DOHH2 (cell line): ENCODE data around the gene LCN15.

Experiments
- H3F3A ChIP-seq: fragments of 200-600 bp; sonication (generic), shearing (Covaris generic); 2 replicates; pipeline ENCODE4 v1.6.0; 2016; ENCODE audit warnings: antibody characterized with exemption, mild to moderate bottlenecking; ENCODE audit not compliant: control insufficient read depth, insufficient read depth
- H3K27ac ChIP-seq: fragments of 200-600 bp; sonication (generic); 2 replicates; pipeline ENCODE4 v1.5.1; 2014; ENCODE audit warnings: low read depth, mild to moderate bottlenecking, low read length, moderate library complexity
- H3K27me3 ChIP-seq: fragments of 200-600 bp; sonication (generic); 2 replicates; pipeline ENCODE4 v1.6.1; 2014; ENCODE audit warnings: mild to moderate bottlenecking, low read length, mixed read lengths; ENCODE audit not compliant: control insufficient read depth
- H3K36me3 ChIP-seq: fragments of 200-600 bp; sonication (generic); 2 replicates; pipeline ENCODE4 v1.6.1; 2014; ENCODE audit warnings: mild to moderate bottlenecking, low read length, moderate library complexity, mixed read lengths; ENCODE audit not compliant: control insufficient read depth
- H3K4me1 ChIP-seq: fragments of 200-600 bp; sonication (generic); 2 replicates; pipeline ENCODE4 v1.6.1; 2014; ENCODE audit warnings: mild to moderate bottlenecking, low read length, mixed read lengths; ENCODE audit not compliant: control insufficient read depth
- H3K4me2 ChIP-seq: fragments of 200-600 bp; sonication (generic); 2 replicates; pipeline ENCODE4 v1.6.0; 2014; ENCODE audit warnings: mild to moderate bottlenecking, low read length, moderate library complexity
- H3K4me3 ChIP-seq: fragments of 200-600 bp; sonication (generic); 2 replicates; pipeline ENCODE4 v1.5.1; 2014; ENCODE audit warnings: mild to moderate bottlenecking, low read length, mixed read lengths
- H3K79me2 ChIP-seq: fragments of 200-600 bp; sonication (generic); 2 replicates; pipeline ENCODE4 v1.6.1; 2014; ENCODE audit warnings: mild to moderate bottlenecking, low read length, mixed read lengths; ENCODE audit not compliant: control insufficient read depth
- H3K9me2 ChIP-seq: fragments of 200-600 bp; sonication (generic); replicated peaks from 2 replicates; pipeline ENCODE4 v1.6.1; 2014; ENCODE audit warnings: mild to moderate bottlenecking, low read length, mixed read lengths; ENCODE audit not compliant: control insufficient read depth
- H3K9me3 ChIP-seq: fragments of 200-600 bp; sonication (generic); 2 replicates; pipeline ENCODE4 v1.6.1; 2014; ENCODE audit warnings: antibody characterized with exemption, low read length, mixed read lengths; ENCODE audit not compliant: control insufficient read depth, insufficient read depth
- H4K20me1 ChIP-seq: fragments of 200-600 bp; sonication (generic); 2 replicates; pipeline ENCODE4 v1.6.0; 2014; ENCODE audit warnings: low read depth, mild to moderate bottlenecking, antibody characterized with exemption, low read length, moderate library complexity; ENCODE audit not compliant: control insufficient read depth, insufficient read depth
- CTCF ChIP-seq: fragments of 200-600 bp; sonication (generic); IDR thresholded peaks from one replicate; pipeline ENCODE4 v1.5.1; 2014; ENCODE audit warnings: antibody characterized with exemption, mild to moderate bottlenecking, low read depth, low read length; ENCODE audit not compliant: poor library complexity, severe bottlenecking
- EZH2phosphoT487 ChIP-seq: fragments of 200-600 bp; sonication (generic); IDR thresholded peaks from 2 replicates; pipeline ENCODE4 v1.6.1; 2017; ENCODE audit warnings: borderline replicate concordance, mild to moderate bottlenecking, antibody characterized with exemption, low read length, moderate library complexity, mixed read lengths

The LCN15 gene

GRCh38 chr9:136739509-136739908 is 24.8 kb downstream of the LCN15 start:
- Histone ChIP-seq H3K79me2 (no peaks in the 10 kb centered on the region), H3K4me2 (no peak overlapping the region), H3K27me3 (peaks cover 41% of the 10 kb centered on the region), H3K36me3 (no peaks in the 10 kb centered on the region), H3F3A (no peaks in the 10 kb centered on the region), H3K9me3 (no peaks in the 10 kb centered on the region), H4K20me1 (no peaks in the 10 kb centered on the region), H3K4me1 (peaks cover 24% of the 10 kb centered on the region), H3K27ac (no peak overlapping the region), H3K4me3 (no peak overlapping the region), H3K9me2 (no peaks in the 10 kb centered on the region)
- TF ChIP-seq CTCF (no peak), EZH2phosphoT487 (no peak)

DNA sequence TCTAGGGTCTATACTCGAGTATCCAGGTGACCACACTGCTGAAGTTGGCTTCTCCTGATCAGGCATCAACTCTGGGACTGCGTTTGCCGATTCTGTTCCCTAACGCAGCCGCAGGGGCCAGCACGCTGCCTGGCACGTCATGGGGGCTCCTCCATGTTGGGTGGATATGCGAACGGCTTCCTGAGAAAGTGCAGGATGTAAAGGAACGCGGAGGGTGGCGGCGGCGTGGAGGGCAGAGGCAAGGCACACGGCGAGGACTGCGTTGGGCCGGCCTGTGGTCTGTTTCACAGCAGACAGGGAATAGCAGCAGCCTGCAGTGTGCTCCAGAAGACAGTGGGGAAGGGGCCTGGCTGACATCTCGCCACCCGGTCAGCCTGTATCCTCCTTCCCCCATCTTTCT is 25.4 kb downstream of the LCN15 start:
- Histone ChIP-seq H3K27ac (no peak overlapping the region), H3F3A (no peaks in the 10 kb centered on the region), H3K4me3 (no peak overlapping the region), H3K36me3 (no peaks in the 10 kb centered on the region), H3K4me1 (peaks cover 24% of the 10 kb centered on the region), H3K27me3 (peaks cover 41% of the 10 kb centered on the region), H4K20me1 (no peaks in the 10 kb centered on the region), H3K4me2 (no peak overlapping the region), H3K79me2 (no peaks in the 10 kb centered on the region), H3K9me3 (no peaks in the 10 kb centered on the region), H3K9me2 (no peaks in the 10 kb centered on the region)
- TF ChIP-seq EZH2phosphoT487, result no peak
- TF ChIP-seq CTCF, result no peak

DNA sequence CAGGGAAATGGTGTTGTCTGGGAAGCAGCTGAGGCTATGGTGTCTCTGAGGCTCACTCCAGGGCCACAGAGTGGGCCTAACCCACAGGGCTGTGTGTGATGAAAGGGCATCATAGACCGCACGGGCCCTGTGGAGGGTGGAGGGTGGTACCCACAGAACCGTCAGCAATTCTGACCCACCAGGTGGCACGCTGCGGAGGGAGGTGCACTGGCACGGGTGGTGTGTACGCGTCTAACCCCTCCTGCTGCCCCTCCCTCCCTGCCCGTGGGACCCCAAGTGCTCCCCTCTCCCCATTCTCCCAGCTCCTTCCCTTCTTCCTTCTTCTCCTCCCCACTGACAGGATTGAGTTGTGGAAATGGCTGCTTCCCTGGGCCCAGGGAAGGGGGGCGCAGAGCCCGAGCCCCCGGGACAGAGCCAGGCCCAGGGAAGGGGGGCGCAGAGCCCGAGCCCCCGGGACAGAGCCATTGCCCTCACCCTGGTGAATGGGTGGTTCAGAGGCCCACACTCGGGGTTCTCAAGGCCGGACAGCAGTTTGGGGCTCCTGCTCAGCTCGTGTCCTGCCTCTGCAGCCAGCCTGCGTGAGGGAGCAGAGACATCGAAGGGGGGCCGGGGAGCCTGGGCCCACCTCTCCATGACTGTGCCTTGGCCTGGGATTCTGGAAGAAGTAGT is 28.4 kb downstream of the LCN15 start:
- H3K9me2 ChIP-seq, result no peaks in the 10 kb centered on the region
- peaks cover 4% of the 10 kb centered on the region for H3K36me3 ChIP-seq
- no peaks in the 10 kb centered on the region for H3F3A ChIP-seq
- TF ChIP-seq EZH2phosphoT487 (no peak), CTCF (no peak)
- H3K4me1 ChIP-seq, result peaks cover 4% of the 10 kb centered on the region
- H3K27ac ChIP-seq, result no peak overlapping the region
- H3K79me2 ChIP-seq, result peaks cover 4% of the 10 kb centered on the region
- H4K20me1 ChIP-seq, result no peaks in the 10 kb centered on the region
- no peak overlapping the region for H3K4me3 ChIP-seq
- no peaks in the 10 kb centered on the region for H3K9me3 ChIP-seq
- H3K27me3 ChIP-seq, result peaks cover 10% of the 10 kb centered on the region
- H3K4me2 ChIP-seq, result no peak overlapping the region
